ENCODE results near the gene IDNK.

Gene IDNK

DNA sequence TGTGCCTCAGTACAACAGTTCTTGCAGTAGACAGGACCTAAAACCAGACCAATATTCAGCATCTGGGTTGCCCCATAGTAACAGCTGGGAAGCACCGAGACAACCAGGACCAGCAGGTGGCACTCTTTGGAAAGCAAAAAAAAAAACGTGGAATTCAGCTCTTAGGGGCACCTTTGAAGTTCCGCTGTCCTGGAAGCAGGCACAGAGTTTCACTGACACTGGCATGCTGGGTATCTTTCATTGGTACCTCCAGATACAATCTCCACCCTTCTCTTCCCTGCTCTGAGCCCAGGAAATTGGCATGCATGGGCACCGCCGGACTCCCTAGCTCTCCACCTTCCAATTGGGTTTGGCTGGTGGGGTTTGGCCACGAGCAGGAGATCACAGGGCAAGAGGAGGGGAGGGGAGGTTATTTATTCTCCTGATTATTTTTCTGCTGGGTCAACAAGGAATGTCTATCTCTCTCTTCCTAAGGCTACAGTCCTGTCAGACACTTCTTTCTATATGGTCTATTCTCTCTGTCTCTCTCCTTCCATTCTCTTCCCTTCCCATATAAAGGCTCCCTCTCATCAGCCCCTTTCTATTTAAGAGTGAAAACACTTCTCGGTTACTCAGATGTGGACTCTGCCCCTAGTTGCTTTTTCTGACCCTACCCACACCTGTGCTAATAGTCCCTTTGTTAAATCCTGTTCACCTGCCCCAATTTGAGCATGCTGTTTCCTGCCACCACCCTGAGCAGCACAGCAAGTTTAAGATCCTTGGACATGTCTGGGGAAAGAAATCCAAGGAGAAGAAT is 1.9 kb upstream of the IDNK start:
- TF ChIP-seq, protein P1, sequence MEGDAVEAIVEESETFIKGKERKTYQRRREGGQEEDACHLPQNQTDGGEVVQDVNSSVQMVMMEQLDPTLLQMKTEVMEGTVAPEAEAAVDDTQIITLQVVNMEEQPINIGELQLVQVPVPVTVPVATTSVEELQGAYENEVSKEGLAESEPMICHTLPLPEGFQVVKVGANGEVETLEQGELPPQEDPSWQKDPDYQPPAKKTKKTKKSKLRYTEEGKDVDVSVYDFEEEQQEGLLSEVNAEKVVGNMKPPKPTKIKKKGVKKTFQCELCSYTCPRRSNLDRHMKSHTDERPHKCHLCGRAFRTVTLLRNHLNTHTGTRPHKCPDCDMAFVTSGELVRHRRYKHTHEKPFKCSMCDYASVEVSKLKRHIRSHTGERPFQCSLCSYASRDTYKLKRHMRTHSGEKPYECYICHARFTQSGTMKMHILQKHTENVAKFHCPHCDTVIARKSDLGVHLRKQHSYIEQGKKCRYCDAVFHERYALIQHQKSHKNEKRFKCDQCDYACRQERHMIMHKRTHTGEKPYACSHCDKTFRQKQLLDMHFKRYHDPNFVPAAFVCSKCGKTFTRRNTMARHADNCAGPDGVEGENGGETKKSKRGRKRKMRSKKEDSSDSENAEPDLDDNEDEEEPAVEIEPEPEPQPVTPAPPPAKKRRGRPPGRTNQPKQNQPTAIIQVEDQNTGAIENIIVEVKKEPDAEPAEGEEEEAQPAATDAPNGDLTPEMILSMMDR (IDR thresholded peaks at IDR 0.05; ENCODE audit: control insufficient read depth, insufficient read depth, low read depth, low read length, missing control alignments) = peak; percentile 79
- H3K4me3 ChIP-seq (ENCODE audit: control insufficient read depth, low read depth, low read length) = no peak overlapping the region
- DNase-seq (ENCODE audit: low read depth) = peak; percentile 16

DNA sequence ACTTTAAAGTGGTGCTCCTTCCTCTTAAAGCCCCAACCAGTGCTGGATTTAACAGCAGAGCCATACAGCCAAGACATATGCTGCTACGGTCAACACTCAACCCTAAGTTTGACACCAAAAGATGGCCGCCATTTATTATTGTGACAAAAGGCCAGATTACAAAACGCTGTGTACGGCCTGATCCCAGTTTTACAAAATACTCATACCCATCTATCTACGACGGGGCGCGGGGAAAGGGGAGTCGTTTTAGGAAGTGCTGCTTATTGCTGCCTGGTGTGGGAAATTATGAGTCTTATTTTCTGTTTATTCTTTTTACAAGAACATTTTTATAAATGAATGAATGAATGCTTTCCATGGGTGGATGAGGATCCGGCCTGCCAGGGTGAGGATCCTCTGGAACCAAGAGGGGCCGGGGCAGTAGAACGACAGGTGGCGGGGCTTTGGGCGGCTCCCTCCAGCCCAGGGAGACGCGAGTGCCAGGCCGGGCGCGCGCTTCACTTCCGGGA is 457 bp upstream of the IDNK start:
- H3K4me3 ChIP-seq (ENCODE audit: control insufficient read depth, low read depth, low read length) = peak overlapping the region; percentile 66
- TF ChIP-seq, protein P1 (IDR thresholded peaks at IDR 0.05; ENCODE audit: control insufficient read depth, insufficient read depth, low read depth, low read length, missing control alignments) = no peak
- DNase-seq (ENCODE audit: low read depth) = no peak

GRCh38 chr9:83623679-83624076 is 735 bp downstream of the IDNK start:
- peak overlapping the region; percentile 66 for H3K4me3 ChIP-seq (ENCODE audit: control insufficient read depth, low read depth, low read length)
- TF ChIP-seq, protein P1 (IDR thresholded peaks at IDR 0.05; ENCODE audit: control insufficient read depth, insufficient read depth, low read depth, low read length, missing control alignments) = no peak
- DNase-seq (ENCODE audit: low read depth) = no peak

- TF ChIP-seq, protein P1 (IDR thresholded peaks at IDR 0.05; ENCODE audit: control insufficient read depth, insufficient read depth, low read depth, low read length, missing control alignments) = no peak
- no peak for DNase-seq (ENCODE audit: low read depth)
- no peak overlapping the region for H3K4me3 ChIP-seq (ENCODE audit: control insufficient read depth, low read depth, low read length)
Measured at GRCh38 chr9:83625178-83625577, 2.2 kb downstream of the IDNK start.

DNA sequence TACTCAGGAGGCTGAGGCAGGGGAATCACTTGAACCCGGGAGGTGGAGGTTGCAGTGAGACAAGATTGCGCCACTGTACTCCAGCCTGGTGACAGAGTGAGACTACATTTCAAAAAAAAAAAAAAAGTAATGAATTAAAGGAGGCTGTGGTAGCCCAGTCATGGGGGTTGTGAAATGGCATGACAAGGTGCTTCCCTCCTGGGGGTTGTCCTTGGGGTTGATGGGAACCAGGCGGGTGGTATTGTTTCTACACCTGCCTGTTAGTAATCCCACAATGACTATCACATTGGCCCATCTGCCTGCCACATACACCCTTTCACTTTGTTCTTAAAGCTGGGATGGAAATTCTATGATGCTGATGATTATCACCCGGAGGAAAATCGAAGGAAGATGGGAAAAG is 5.6 kb downstream of the IDNK start:
- TF ChIP-seq, protein P1 (IDR thresholded peaks at IDR 0.05; ENCODE audit: control insufficient read depth, insufficient read depth, low read depth, low read length, missing control alignments) = no peak
- DNase-seq (ENCODE audit: low read depth) = no peak

DNA sequence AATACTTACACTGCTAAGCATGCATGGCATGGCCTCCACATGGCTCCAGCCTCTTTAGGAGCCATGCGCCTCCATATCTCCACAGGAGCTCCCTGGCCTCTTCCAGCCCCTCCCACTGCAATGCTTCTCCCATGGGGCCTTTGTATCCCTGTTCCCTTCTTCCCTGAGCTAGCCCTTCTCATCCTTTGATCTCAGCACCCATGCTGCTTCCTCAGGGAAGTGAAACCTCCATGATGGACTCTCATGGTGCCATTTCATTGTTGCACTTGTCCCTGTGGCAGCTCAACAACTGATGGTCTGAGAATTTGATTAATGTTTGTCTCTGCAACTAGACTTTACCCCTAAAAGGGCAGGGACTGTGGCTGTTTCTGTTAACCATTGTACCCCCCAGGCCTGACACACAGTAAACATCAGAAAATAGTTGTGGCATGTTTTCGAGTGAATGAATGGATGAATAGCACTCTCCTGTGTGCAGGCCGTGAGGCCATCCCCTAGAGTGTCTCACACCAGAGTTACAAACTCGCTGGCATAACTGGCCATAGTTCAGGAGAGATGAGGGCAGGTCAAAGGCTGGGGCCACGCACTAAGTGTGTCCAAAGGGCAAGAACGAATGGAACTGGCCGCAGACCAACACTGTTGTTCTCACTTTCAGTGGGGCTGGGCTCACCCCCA is 6.6 kb downstream of the IDNK start:
- H3K4me3 ChIP-seq (ENCODE audit: control insufficient read depth, low read depth, low read length) = no peak overlapping the region
- no peak for DNase-seq (ENCODE audit: low read depth)
- TF ChIP-seq, protein P1 (IDR thresholded peaks at IDR 0.05; ENCODE audit: control insufficient read depth, insufficient read depth, low read depth, low read length, missing control alignments) = no peak

More for the DNA sequence above, 5.6 kb downstream of the IDNK start:
- H3K4me3 ChIP-seq (ENCODE audit: control insufficient read depth, low read depth, low read length) = no peak overlapping the region

Data from AG09309 (cell line).